DOHH2 (cell line): Measurements from ENCODE around the gene GCLC.

Experiments
- EZH2phosphoT487 ChIP-seq: fragments of 200-600 bp; sonication (generic); IDR thresholded peaks from 2 replicates; pipeline ENCODE4 v1.6.1; 2017; ENCODE audit warnings: borderline replicate concordance, mild to moderate bottlenecking, antibody characterized with exemption, low read length, moderate library complexity, mixed read lengths
- TF ChIP-seq, protein P1 (sequence below): fragments of 200-600 bp; sonication (generic); IDR thresholded peaks from one replicate; pipeline ENCODE4 v1.5.1; 2014; ENCODE audit warnings: antibody characterized with exemption, mild to moderate bottlenecking, low read depth, low read length; ENCODE audit not compliant: poor library complexity, severe bottlenecking

DNA sequence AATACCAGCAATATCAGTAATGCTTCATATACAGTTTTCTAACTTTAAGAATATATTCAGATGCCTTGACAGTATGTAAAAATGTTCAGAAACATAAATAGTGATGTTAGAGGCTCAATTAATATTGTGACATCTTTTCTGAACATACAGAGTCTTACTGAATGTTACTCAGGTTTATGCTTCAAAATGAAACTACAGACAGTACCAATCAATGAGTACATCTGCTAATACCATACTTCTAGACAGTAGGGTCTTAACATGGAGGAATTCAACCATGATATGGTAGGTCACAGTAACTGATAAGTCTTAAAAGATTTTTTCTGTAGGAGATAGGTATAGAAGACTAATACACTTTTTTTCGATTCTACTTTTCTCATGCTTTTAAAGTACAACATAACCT, 8.3 kb downstream of the GCLC start:
- TF ChIP-seq, protein P1, sequence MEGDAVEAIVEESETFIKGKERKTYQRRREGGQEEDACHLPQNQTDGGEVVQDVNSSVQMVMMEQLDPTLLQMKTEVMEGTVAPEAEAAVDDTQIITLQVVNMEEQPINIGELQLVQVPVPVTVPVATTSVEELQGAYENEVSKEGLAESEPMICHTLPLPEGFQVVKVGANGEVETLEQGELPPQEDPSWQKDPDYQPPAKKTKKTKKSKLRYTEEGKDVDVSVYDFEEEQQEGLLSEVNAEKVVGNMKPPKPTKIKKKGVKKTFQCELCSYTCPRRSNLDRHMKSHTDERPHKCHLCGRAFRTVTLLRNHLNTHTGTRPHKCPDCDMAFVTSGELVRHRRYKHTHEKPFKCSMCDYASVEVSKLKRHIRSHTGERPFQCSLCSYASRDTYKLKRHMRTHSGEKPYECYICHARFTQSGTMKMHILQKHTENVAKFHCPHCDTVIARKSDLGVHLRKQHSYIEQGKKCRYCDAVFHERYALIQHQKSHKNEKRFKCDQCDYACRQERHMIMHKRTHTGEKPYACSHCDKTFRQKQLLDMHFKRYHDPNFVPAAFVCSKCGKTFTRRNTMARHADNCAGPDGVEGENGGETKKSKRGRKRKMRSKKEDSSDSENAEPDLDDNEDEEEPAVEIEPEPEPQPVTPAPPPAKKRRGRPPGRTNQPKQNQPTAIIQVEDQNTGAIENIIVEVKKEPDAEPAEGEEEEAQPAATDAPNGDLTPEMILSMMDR: no peak
- no peak for TF ChIP-seq EZH2phosphoT487
